Neuronal stem cell (in vitro differentiated cells): ENCODE measurements around the gene MTARC2.

ENCODE experiments used
- DNase-seq: peaks from one replicate; pipeline ENCODE4 v3.0.0-alpha.2; 2013; ENCODE audit warnings: low spot score
- H2AFZ ChIP-seq: one replicate; pipeline ENCODE4 v1.6.1; 2013; ENCODE audit warnings: mild to moderate bottlenecking, low read length, inconsistent platforms
- H2AK5ac ChIP-seq: 2 replicates; pipeline ENCODE4 v1.6.1; 2013; ENCODE audit warnings: low read depth, mild to moderate bottlenecking, inconsistent platforms, low read length, moderate library complexity, mixed read lengths
- H2BK120ac ChIP-seq: 2 replicates; pipeline ENCODE4 v1.6.1; 2013; ENCODE audit warnings: low read depth, mild to moderate bottlenecking, inconsistent platforms, low read length, moderate library complexity, mixed read lengths
- H2BK12ac ChIP-seq: one replicate; pipeline ENCODE4 v1.6.1; 2013; ENCODE audit warnings: low read length, inconsistent platforms
- H2BK15ac ChIP-seq: 2 replicates; pipeline ENCODE4 v1.6.1; 2013; ENCODE audit warnings: mild to moderate bottlenecking, low read length, inconsistent platforms, mixed read lengths
- H2BK5ac ChIP-seq: one replicate; pipeline ENCODE4 v1.6.1; 2013; ENCODE audit warnings: inconsistent platforms, mild to moderate bottlenecking, low read length, moderate library complexity
- H3K14ac ChIP-seq: one replicate; pipeline ENCODE4 v1.6.1; 2013; ENCODE audit warnings: low read length, inconsistent platforms
- H3K18ac ChIP-seq: 2 replicates; pipeline ENCODE4 v1.6.1; 2013; ENCODE audit warnings: low read length, inconsistent platforms
- H3K23ac ChIP-seq: 2 replicates; pipeline ENCODE4 v1.6.1; 2013; ENCODE audit warnings: low read depth, mild to moderate bottlenecking, mixed read lengths, low read length, inconsistent platforms; ENCODE audit not compliant: poor library complexity
- H3K27ac ChIP-seq: replicated peaks from 3 replicates; pipeline ENCODE4 v1.5.1; 2013; ENCODE audit warnings: low read length, inconsistent platforms
- H3K27me3 ChIP-seq, 3 experiments: 2 replicates each; pipeline ENCODE4 v1.6.1; 2013; ENCODE audit warnings: low read length in 3 of 3, mild to moderate bottlenecking in 2 of 3, inconsistent platforms in 1 of 3, low read depth in 1 of 3, mixed read lengths in 1 of 3, moderate library complexity in 1 of 3; ENCODE audit not compliant: control insufficient read depth in 3 of 3, insufficient read depth in 3 of 3
- H3K36me3 ChIP-seq, 2 donors: replicated peaks in 1 of 2; 2 replicates each; pipeline ENCODE4 v1.6.1; 2013; ENCODE audit warnings: low read length in 2 of 2; ENCODE audit not compliant: control insufficient read depth in 2 of 2, insufficient read depth in 2 of 2
- H3K4ac ChIP-seq: 2 replicates; pipeline ENCODE4 v1.6.1; 2013; ENCODE audit warnings: inconsistent platforms, mild to moderate bottlenecking, low read length, moderate library complexity
- H3K4me1 ChIP-seq, 2 donors: 1 replicate in 1 of 2; 2 replicates in 1 of 2; pipeline ENCODE4 v1.6.1; 2013; ENCODE audit warnings: low read length in 2 of 2, low read depth in 1 of 2; ENCODE audit not compliant: control insufficient read depth in 2 of 2, insufficient read depth in 1 of 2
- H3K4me2 ChIP-seq: one replicate; pipeline ENCODE4 v1.6.1; 2013; ENCODE audit warnings: mild to moderate bottlenecking, low read length, inconsistent platforms; ENCODE audit not compliant: insufficient read depth, poor library complexity, severe bottlenecking
- H3K4me3 ChIP-seq, 2 donors: 2 replicates each; pipeline ENCODE4 v1.5.1; 2013; ENCODE audit warnings: low read length in 2 of 2, mild to moderate bottlenecking in 2 of 2, inconsistent platforms in 1 of 2, moderate library complexity in 1 of 2
- H3K79me1 ChIP-seq: one replicate; pipeline ENCODE4 v1.6.1; 2013; ENCODE audit warnings: low read depth, mild to moderate bottlenecking, inconsistent platforms, low read length, moderate library complexity
- H3K9ac ChIP-seq: one replicate; pipeline ENCODE4 v1.6.1; 2013; ENCODE audit warnings: mild to moderate bottlenecking, low read depth, low read length, inconsistent platforms; ENCODE audit not compliant: poor library complexity
- H3K9me3 ChIP-seq, 2 donors: replicated peaks in 1 of 2; 2 replicates each; pipeline versions ENCODE3 to v1.6.1; 2013; ENCODE audit warnings: low read length in 2 of 2, mild to moderate bottlenecking in 2 of 2, inconsistent platforms in 1 of 2, low read depth in 1 of 2, mixed read lengths in 1 of 2, moderate library complexity in 1 of 2; ENCODE audit not compliant: control insufficient read depth in 2 of 2, insufficient read depth in 1 of 2
- H4K8ac ChIP-seq: one replicate; pipeline ENCODE4 v1.6.1; 2013; ENCODE audit warnings: low read depth, mild to moderate bottlenecking, inconsistent platforms, low read length, moderate library complexity
- H4K91ac ChIP-seq: one replicate; pipeline ENCODE4 v1.6.1; 2013; ENCODE audit warnings: low read length, low read depth, mild to moderate bottlenecking, inconsistent platforms; ENCODE audit not compliant: poor library complexity
- WGBS, 2 donors: extraction: QIAGEN DNeasy Blood & Tissue Kit; methylation state at CpG; one replicate each; pipeline ENCODE4 v1.1.7; 2013; ENCODE audit warnings: missing lambda C conversion rate in 2 of 2, mixed read lengths in 1 of 2; ENCODE audit not compliant: insufficient read length in 2 of 2, insufficient replicate concordance in 1 of 2; ENCODE audit errors: extremely low coverage in 2 of 2; 5-methylcytosine and 5-hydroxymethylcytosine counted together

MTARC2 gene

DNA sequence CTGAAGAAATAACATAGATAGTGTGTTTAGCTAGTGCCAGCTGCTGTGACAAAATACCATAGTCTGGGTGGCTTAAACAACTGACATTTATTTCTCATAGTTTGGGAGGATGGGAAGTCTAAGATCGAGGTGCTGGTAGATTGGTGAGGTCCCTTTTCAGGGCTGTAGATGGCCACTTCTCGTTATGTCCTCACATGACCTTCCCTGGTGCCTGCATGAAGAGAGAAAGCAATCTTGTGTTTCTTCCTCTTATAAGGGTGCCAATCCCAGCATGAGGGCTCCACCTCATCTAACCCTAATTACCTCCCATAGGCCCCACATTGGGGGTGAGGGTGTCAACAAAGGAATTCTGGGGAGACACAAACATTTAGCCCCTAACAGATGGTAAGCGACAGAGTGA is 9.3 kb downstream of the MTARC2 start:
- H3K79me1 ChIP-seq = peaks cover under 1% of the 10 kb centered on the region
- no peaks in the 10 kb centered on the region for H3K9me3 ChIP-seq
- H2AK5ac ChIP-seq = no peak overlapping the region
- no peak overlapping the region for H3K4me3 ChIP-seq
- no peak overlapping the region for H2BK12ac ChIP-seq
- no peak overlapping the region for H2BK5ac ChIP-seq
- H3K23ac ChIP-seq = no peak overlapping the region
- no peak overlapping the region for H4K91ac ChIP-seq
- H3K14ac ChIP-seq = no peak overlapping the region
- H2AFZ ChIP-seq = no peak overlapping the region
- no peak overlapping the region for H3K27ac ChIP-seq
- no peaks in the 10 kb centered on the region for H3K4me1 ChIP-seq
- H2BK15ac ChIP-seq = no peak overlapping the region
- WGBS, 2 donors = no CpG with 5 or more reads among the region's 3 CpGs
- H3K27me3 ChIP-seq = no peaks in the 10 kb centered on the region
- no peak overlapping the region for H3K4me2 ChIP-seq
- no peak overlapping the region for H2BK120ac ChIP-seq
- peaks cover 0 to 5% of the 10 kb centered on the region in 2 donors for H3K36me3 ChIP-seq
- no peak overlapping the region for H3K9ac ChIP-seq
- no peak for DNase-seq
- H3K18ac ChIP-seq = no peak overlapping the region
- H3K4ac ChIP-seq = no peak overlapping the region
- H4K8ac ChIP-seq = no peak overlapping the region

DNA sequence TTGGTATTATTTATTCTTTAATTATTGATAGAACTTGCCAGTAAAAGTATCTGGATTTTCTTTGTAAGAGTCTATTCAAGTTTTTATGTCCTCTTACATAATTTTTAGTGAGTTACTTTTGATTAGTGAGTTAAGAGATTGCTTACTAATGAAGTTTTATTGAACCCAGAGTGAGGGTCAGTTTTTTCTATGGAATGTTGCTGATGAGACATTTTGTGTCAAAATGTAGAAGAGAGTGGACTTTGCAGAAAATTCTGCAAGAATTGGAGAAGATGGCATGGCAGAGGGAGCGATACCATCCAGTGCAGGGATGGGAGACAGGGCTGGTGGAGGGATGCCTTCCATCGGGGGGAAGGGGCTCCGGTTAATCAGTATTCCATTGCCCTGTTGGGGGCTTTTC is 11.0 kb downstream of the MTARC2 start:
- H2BK120ac ChIP-seq = no peak overlapping the region
- no peak overlapping the region for H4K8ac ChIP-seq
- H3K36me3 ChIP-seq = peaks cover 0 to 5% of the 10 kb centered on the region in 2 donors
- DNase-seq = no peak
- H2AFZ ChIP-seq = no peak overlapping the region
- no peak overlapping the region for H3K4ac ChIP-seq
- H4K91ac ChIP-seq = no peak overlapping the region
- H2AK5ac ChIP-seq = no peak overlapping the region
- H3K4me1 ChIP-seq = no peaks in the 10 kb centered on the region
- no peak overlapping the region for H3K9ac ChIP-seq
- H3K27me3 ChIP-seq = no peaks in the 10 kb centered on the region
- no CpG with 5 or more reads among the region's 3 CpGs for WGBS, 2 donors
- no peak overlapping the region for H2BK12ac ChIP-seq
- H3K14ac ChIP-seq = no peak overlapping the region
- H3K9me3 ChIP-seq = no peaks in the 10 kb centered on the region
- H3K79me1 ChIP-seq = peaks cover 2% of the 10 kb centered on the region
- H2BK15ac ChIP-seq = no peak overlapping the region
- H3K27ac ChIP-seq = no peak overlapping the region
- no peak overlapping the region for H3K4me3 ChIP-seq
- no peak overlapping the region for H2BK5ac ChIP-seq
- no peak overlapping the region for H3K4me2 ChIP-seq
- no peak overlapping the region for H3K18ac ChIP-seq
- no peak overlapping the region for H3K23ac ChIP-seq

GRCh38 chr1:220761688-220762427 is 13.7 kb downstream of the MTARC2 start:
- Histone ChIP-seq H3K79me1 (peaks cover 2% of the 10 kb centered on the region), H2AK5ac (no peak overlapping the region), H3K18ac (no peak overlapping the region), H3K9me3 (no peaks in the 10 kb centered on the region), H4K8ac (no peak overlapping the region), H2AFZ (no peak overlapping the region), H3K4ac (no peak overlapping the region), H3K27ac (no peak overlapping the region), H3K23ac (no peak overlapping the region), H2BK120ac (no peak overlapping the region), H2BK15ac (no peak overlapping the region), H2BK12ac (no peak overlapping the region), H3K36me3 (no peaks in the 10 kb centered on the region), H3K4me2 (no peak overlapping the region), H3K27me3 (no peaks in the 10 kb centered on the region), H3K4me3 (no peak overlapping the region), H2BK5ac (no peak overlapping the region), H3K14ac (no peak overlapping the region), H3K9ac (no peak overlapping the region), H4K91ac (no peak overlapping the region), H3K4me1 (no peaks in the 10 kb centered on the region)
- no CpG with 5 or more reads among the region's 7 CpGs for WGBS, 2 donors
- no peak for DNase-seq

DNA sequence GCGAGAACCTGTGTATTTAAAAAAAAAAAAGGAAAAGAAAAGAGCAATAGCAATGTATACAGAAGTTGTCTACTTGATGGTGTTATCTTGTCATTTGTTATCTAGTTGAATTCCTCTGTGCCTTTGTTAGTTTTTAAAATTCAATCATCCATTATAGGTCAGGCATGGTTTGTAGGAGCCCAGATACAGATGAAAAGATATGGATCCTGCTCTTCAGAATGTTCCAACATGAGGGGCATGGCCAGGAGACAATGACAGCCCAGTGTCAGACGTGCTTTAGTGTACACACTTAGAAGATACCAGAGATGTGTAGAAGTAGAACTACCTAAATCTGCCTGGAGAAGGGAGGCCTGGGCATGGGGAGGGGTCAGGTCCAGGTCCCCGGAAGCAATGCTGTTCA is 16.6 kb downstream of the MTARC2 start:
- H2BK12ac ChIP-seq = no peak overlapping the region
- no peak overlapping the region for H2BK5ac ChIP-seq
- H3K23ac ChIP-seq = no peak overlapping the region
- H2BK120ac ChIP-seq = no peak overlapping the region
- H3K27me3 ChIP-seq = no peaks in the 10 kb centered on the region
- DNase-seq = no peak
- H3K18ac ChIP-seq = no peak overlapping the region
- H3K4me3 ChIP-seq = no peak overlapping the region
- H3K4me1 ChIP-seq = no peaks in the 10 kb centered on the region
- no CpG with 5 or more reads among the region's 3 CpGs for WGBS, 2 donors
- H3K4ac ChIP-seq = no peak overlapping the region
- H3K9me3 ChIP-seq = no peaks in the 10 kb centered on the region
- H3K79me1 ChIP-seq = peaks cover 2% of the 10 kb centered on the region
- no peaks in the 10 kb centered on the region for H3K36me3 ChIP-seq
- no peak overlapping the region for H2AK5ac ChIP-seq
- no peak overlapping the region for H3K4me2 ChIP-seq
- H2AFZ ChIP-seq = no peak overlapping the region
- no peak overlapping the region for H2BK15ac ChIP-seq
- no peak overlapping the region for H3K9ac ChIP-seq
- H3K27ac ChIP-seq = no peak overlapping the region
- H4K8ac ChIP-seq = no peak overlapping the region
- H3K14ac ChIP-seq = no peak overlapping the region
- no peak overlapping the region for H4K91ac ChIP-seq
